ENCODE results near the gene GRID2IP. TPM values are rescaled to one million over a fixed set of nuclear protein-coding genes. Genes with fewer than 3 reads are reported as not detected.

The GRID2IP gene
- total and polyA plus RNA-seq, 2 of the 13 experiments (the other 11 are each of a cell fraction or from before 2014, with no cell fraction given) = 0.03 TPM; not detected in 1

DNA sequence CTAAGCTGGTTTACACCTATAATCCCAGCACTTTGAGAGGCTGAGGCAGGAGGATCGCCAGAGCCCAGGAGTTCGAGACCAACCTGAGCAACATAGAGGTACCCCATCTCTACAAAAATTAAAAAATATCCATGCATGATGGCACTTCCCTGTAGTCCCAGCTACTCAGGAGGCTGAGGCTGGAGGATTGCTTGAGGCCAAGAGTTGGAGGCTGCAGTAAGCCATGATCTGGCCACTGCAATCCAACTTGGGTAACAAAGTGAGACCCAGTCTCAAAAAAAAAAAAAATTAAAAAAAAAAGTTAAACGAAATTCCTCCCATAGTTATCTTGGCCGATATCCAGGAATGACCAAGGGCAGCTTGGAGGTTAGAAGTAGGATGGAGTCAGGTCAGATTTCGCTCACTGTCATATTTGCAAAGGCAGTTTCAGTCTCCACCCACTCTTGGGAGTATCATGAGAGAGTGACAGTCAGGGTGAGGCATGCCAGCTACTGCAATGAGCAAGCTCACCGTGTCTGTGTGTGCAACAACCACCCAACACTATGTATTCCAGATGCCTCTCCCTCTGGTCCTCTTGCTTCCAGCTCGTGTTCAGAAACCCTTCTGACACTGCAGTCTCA lies 20.0 kb upstream of the GRID2IP start (continued):
- TF ChIP-seq POLR2AphosphoS5 (IDR thresholded peaks at IDR 0.05; ENCODE audit: low read depth, low read length) (no peak), LCORL (IDR thresholded peaks at IDR 0.05) (no peak), LCORL (CRISPR knock-in tag; IDR thresholded peaks at IDR 0.05) (no peak), ZNF850 (CRISPR knock-in tag; conservative IDR thresholded peaks at IDR 0.05) (no peak), SIX1 (CRISPR knock-in tag; IDR thresholded peaks at IDR 0.05; ENCODE audit: borderline replicate concordance) (peak; percentile 56; the same call in 1 of the 2 replicates), PITX1 (CRISPR knock-in tag; IDR thresholded peaks at IDR 0.05) (no peak), HMG20B (CRISPR knock-in tag; conservative IDR thresholded peaks at IDR 0.05) (no peak; the same call in 1 of the 2 replicates), HNF4A (CRISPR knock-in tag; IDR thresholded peaks at IDR 0.05) (no peak; the same call in 1 of the 2 replicates), JUN (CRISPR knock-in tag; IDR thresholded peaks at IDR 0.05) (no peak), EHMT2 (IDR thresholded peaks at IDR 0.05; ENCODE audit: borderline replicate concordance, low read depth, low read length) (peak; percentile 47; the same call in 1 of the 2 replicates), TBL1XR1 (IDR thresholded peaks at IDR 0.05; ENCODE audit: borderline replicate concordance, low read length, partially characterized antibody) (no peak), ZFYVE20 (CRISPR knock-in tag; IDR thresholded peaks at IDR 0.05; ENCODE audit: borderline replicate concordance, low read depth) (no peak), SMAD3 (CRISPR knock-in tag; IDR thresholded peaks at IDR 0.05) (no peak), MZF1 (CRISPR knock-in tag; IDR thresholded peaks at IDR 0.05; ENCODE audit: borderline replicate concordance) (no peak), SOX13 (IDR thresholded peaks at IDR 0.05) (no peak), SOX13 (CRISPR knock-in tag; conservative IDR thresholded peaks at IDR 0.05 in 1 of 2, IDR thresholded peaks at IDR 0.05 in 1 of 2) (no peak), POGZ (CRISPR knock-in tag; IDR thresholded peaks at IDR 0.05) (0 out of 2 replicates have a peak, but pooled peaks have one; percentile 10), MED13 (CRISPR knock-in tag; IDR thresholded peaks at IDR 0.05) (no peak), KDM4B (CRISPR knock-in tag; IDR thresholded peaks at IDR 0.05) (no peak), DMAP1 (CRISPR knock-in tag; IDR thresholded peaks at IDR 0.05) (no peak)
- TF ChIP-seq, protein P1, sequence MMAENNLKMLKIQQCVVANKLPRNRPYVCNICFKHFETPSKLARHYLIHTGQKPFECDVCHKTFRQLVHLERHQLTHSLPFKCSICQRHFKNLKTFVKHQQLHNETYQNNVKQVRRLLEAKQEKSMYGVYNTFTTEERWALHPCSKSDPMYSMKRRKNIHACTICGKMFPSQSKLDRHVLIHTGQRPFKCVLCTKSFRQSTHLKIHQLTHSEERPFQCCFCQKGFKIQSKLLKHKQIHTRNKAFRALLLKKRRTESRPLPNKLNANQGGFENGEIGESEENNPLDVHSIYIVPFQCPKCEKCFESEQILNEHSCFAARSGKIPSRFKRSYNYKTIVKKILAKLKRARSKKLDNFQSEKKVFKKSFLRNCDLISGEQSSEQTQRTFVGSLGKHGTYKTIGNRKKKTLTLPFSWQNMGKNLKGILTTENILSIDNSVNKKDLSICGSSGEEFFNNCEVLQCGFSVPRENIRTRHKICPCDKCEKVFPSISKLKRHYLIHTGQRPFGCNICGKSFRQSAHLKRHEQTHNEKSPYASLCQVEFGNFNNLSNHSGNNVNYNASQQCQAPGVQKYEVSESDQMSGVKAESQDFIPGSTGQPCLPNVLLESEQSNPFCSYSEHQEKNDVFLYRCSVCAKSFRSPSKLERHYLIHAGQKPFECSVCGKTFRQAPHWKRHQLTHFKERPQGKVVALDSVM (CRISPR knock-in tag; IDR thresholded peaks at IDR 0.05) = peak; percentile 99
- TF ChIP-seq, protein P2, sequence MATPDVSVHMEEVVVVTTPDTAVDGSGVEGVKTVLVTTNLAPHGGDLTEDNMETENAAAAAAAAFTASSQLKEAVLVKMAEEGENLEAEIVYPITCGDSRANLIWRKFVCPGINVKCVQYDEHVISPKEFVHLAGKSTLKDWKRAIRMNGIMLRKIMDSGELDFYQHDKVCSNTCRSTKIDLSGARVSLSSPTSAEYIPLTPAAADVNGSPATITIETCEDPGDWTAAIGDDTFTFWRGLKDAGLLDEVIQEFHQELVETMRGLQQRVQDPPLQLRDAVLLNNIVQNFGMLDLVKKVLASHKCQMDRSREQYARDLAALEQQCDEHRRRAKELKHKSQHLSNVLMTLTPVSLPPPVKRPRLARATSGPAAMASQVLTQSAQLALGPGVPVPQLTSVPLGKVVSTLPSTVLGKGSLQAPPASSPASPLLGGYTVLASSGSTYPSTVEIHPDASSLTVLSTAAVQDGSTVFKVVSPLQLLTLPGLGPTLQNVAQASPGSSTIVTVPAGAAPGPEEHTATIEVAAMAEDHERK (CRISPR knock-in tag; IDR thresholded peaks at IDR 0.05; ENCODE audit: low read depth) = no peak
- TF ChIP-seq, protein P3, sequence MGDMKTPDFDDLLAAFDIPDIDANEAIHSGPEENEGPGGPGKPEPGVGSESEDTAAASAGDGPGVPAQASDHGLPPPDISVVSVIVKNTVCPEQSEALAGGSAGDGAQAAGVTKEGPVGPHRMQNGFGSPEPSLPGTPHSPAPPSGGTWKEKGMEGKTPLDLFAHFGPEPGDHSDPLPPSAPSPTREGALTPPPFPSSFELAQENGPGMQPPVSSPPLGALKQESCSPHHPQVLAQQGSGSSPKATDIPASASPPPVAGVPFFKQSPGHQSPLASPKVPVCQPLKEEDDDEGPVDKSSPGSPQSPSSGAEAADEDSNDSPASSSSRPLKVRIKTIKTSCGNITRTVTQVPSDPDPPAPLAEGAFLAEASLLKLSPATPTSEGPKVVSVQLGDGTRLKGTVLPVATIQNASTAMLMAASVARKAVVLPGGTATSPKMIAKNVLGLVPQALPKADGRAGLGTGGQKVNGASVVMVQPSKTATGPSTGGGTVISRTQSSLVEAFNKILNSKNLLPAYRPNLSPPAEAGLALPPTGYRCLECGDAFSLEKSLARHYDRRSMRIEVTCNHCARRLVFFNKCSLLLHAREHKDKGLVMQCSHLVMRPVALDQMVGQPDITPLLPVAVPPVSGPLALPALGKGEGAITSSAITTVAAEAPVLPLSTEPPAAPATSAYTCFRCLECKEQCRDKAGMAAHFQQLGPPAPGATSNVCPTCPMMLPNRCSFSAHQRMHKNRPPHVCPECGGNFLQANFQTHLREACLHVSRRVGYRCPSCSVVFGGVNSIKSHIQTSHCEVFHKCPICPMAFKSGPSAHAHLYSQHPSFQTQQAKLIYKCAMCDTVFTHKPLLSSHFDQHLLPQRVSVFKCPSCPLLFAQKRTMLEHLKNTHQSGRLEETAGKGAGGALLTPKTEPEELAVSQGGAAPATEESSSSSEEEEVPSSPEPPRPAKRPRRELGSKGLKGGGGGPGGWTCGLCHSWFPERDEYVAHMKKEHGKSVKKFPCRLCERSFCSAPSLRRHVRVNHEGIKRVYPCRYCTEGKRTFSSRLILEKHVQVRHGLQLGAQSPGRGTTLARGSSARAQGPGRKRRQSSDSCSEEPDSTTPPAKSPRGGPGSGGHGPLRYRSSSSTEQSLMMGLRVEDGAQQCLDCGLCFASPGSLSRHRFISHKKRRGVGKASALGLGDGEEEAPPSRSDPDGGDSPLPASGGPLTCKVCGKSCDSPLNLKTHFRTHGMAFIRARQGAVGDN (CRISPR knock-in tag; IDR thresholded peaks at IDR 0.05) = no peak
- TF ChIP-seq, protein P4, sequence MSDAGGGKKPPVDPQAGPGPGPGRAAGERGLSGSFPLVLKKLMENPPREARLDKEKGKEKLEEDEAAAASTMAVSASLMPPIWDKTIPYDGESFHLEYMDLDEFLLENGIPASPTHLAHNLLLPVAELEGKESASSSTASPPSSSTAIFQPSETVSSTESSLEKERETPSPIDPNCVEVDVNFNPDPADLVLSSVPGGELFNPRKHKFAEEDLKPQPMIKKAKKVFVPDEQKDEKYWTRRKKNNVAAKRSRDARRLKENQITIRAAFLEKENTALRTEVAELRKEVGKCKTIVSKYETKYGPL (CRISPR knock-in tag; IDR thresholded peaks at IDR 0.05) = no peak
